Caco-2 (cell line): ENCODE results near the gene IL11. TPM values are rescaled to one million over a fixed set of nuclear protein-coding genes. Genes with fewer than 3 reads are reported as not detected.

Experiments used
- BruUV-seq: library from RNA; stranded (reverse); fragments of 400-500 nt; replicated peaks from 2 replicates; lab custom pipeline; 2021; lab: Mats Ljungman, UMichigan
- CTCF ChIA-PET: fragments of 300-600 bp; sonication (Branson Sonifier 250); formaldehyde crosslinking; loops from one replicate; lab custom pipeline; 2022; ENCODE audit warnings: antibody characterized with exemption; lab: Charles Lee
- POLR2A ChIA-PET: fragments of 300-600 bp; sonication (Branson Sonifier 250); formaldehyde crosslinking; loops from one replicate; lab custom pipeline; 2022; ENCODE audit warnings: antibody characterized with exemption; lab: Charles Lee
- DNase-seq, 2 experiments: peaks; one replicate each; pipeline versions ENCODE4 v3.0.0 to v3.0.0-alpha.2; 2020 to 2022
- H3K27me3 ChIP-seq: replicated peaks from 2 replicates; pipeline ENCODE4 v1.6.0; 2011; ENCODE audit warnings: low read length; ENCODE audit not compliant: control insufficient read depth, insufficient read depth
- H3K36me3 ChIP-seq: 2 replicates; pipeline ENCODE4 v1.5.1; 2011; ENCODE audit warnings: low read length; ENCODE audit not compliant: control insufficient read depth, insufficient read depth
- H3K4me1 ChIP-seq: fragments of 250-450 bp; sonication (Bioruptor Pico); 2 replicates; pipeline ENCODE4 v1.5.1; 2020; ENCODE audit warnings: mild to moderate bottlenecking
- H3K4me3 ChIP-seq: 2 replicates; pipeline ENCODE4 v1.5.1; 2011; ENCODE audit warnings: low read depth, mild to moderate bottlenecking, control low read depth, low read length
- H3K9me3 ChIP-seq: fragments of 250-450 bp; sonication (Bioruptor Pico); 2 replicates; pipeline ENCODE4 v1.5.1; 2020; ENCODE audit warnings: mild to moderate bottlenecking, moderate library complexity
- H3K27ac Mint-ChIP-seq: one replicate; pipeline ENCODE4 v1.8.0; 2022; ENCODE audit warnings: mixed read lengths; ENCODE audit not compliant: unreplicated experiment
- H3K27me3 Mint-ChIP-seq: one replicate; pipeline ENCODE4 v1.8.0; 2022; ENCODE audit warnings: mixed read lengths; ENCODE audit not compliant: insufficient read depth, unreplicated experiment
- H3K36me3 Mint-ChIP-seq: one replicate; pipeline ENCODE4 v1.8.0; 2022; ENCODE audit warnings: mild to moderate bottlenecking, mixed read lengths; ENCODE audit not compliant: insufficient read depth, unreplicated experiment
- H3K4me1 Mint-ChIP-seq: one replicate; pipeline ENCODE4 v1.8.0; 2022; ENCODE audit warnings: low read depth, mixed read lengths; ENCODE audit not compliant: unreplicated experiment
- H3K4me3 Mint-ChIP-seq: one replicate; pipeline ENCODE4 v1.8.0; 2022; ENCODE audit warnings: mild to moderate bottlenecking, moderate library complexity, mixed read lengths; ENCODE audit not compliant: unreplicated experiment
- H3K9me3 Mint-ChIP-seq: one replicate; pipeline ENCODE4 v1.8.0; 2022; ENCODE audit warnings: mixed read lengths; ENCODE audit not compliant: unreplicated experiment
- intact Hi-C: fragments of 100-400 bp; cut with micrococcal nuclease; formaldehyde crosslinking; loops from one replicate; pipeline ENCODE4 v1.10.0; 2022; ENCODE audit not compliant: unreplicated experiment
- total RNA-seq: library from RNA; stranded (reverse); gene quantifications from 2 replicates; pipeline ENCODE4 v1.2.3, GENCODE V29; 2022
- TF ChIP-seq, protein P1 (sequence below), 2 experiments: fragments of 200-600 bp in 1 of 2; IDR thresholded peaks; 1 replicate in 1 of 2; 2 replicates in 1 of 2; pipeline versions ENCODE4 v1.5.1 to v1.8.0; 2011 to 2022; ENCODE audit warnings: antibody characterized with exemption in 1 of 2, control low read depth in 1 of 2, inconsistent platforms in 1 of 2, low read depth in 1 of 2, low read length in 1 of 2, mild to moderate bottlenecking in 1 of 2, moderate library complexity in 1 of 2; ENCODE audit not compliant: insufficient read depth in 1 of 2, severe bottlenecking in 1 of 2, unreplicated experiment in 1 of 2

IL11 gene
- total RNA-seq, 1 experiment from 2014 or later = 0.70 TPM

GRCh38 chr19:55383279-55384130 lies 13.2 kb upstream of the IL11 start:
- intact Hi-C loops = loop anchor here (2.0 to 10.0 kb wide), 3 partner anchors 91 to 251 kb away; no protein-coding TSS in a partner anchor
- POLR2A ChIA-PET = interaction anchor here (0.6 to 2.4 kb wide), 13 partner anchors 10 to 216 kb away, joined by 3 to 28 read pairs (median 4); partner anchors contain the start of genes FIZ1, HSPBP1, ISOC2 and KMT5C

GRCh38 chr19:55382522-55383054 lies 12.3 kb upstream of the IL11 start:
- no peak for DNase-seq
- no TSS peak for BruUV-seq

More at GRCh38 chr19:55383279-55384130, 13.2 kb upstream of the IL11 start:
- CTCF ChIA-PET = interaction anchor here (0.5 to 2.4 kb wide), 14 partner anchors 14 to 1984 kb away, joined by 3 to 29 read pairs (median 4); partner anchors contain the start of genes KMT5C, PPP1R12C, PTPRH and ZNF784
- TSS peak; percentile 36 for BruUV-seq
- Mint-ChIP-seq H3K9me3 (no peaks in the 10 kb centered on the region), H3K27ac (peak overlapping the region; percentile 89), H3K4me1 (peaks cover 18% of the 10 kb centered on the region), H3K4me3 (peak overlapping the region; percentile 93), H3K36me3 (peaks cover 42% of the 10 kb centered on the region), H3K27me3 (no peaks in the 10 kb centered on the region)
- peak overlapping the region; percentile 73 for H3K4me3 ChIP-seq
- peaks cover 28% of the 10 kb centered on the region for H3K4me1 ChIP-seq
- H3K9me3 ChIP-seq = no peaks in the 10 kb centered on the region
- TF ChIP-seq, protein P1, sequence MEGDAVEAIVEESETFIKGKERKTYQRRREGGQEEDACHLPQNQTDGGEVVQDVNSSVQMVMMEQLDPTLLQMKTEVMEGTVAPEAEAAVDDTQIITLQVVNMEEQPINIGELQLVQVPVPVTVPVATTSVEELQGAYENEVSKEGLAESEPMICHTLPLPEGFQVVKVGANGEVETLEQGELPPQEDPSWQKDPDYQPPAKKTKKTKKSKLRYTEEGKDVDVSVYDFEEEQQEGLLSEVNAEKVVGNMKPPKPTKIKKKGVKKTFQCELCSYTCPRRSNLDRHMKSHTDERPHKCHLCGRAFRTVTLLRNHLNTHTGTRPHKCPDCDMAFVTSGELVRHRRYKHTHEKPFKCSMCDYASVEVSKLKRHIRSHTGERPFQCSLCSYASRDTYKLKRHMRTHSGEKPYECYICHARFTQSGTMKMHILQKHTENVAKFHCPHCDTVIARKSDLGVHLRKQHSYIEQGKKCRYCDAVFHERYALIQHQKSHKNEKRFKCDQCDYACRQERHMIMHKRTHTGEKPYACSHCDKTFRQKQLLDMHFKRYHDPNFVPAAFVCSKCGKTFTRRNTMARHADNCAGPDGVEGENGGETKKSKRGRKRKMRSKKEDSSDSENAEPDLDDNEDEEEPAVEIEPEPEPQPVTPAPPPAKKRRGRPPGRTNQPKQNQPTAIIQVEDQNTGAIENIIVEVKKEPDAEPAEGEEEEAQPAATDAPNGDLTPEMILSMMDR (IDR thresholded peaks at IDR 0.05; ENCODE audit: insufficient read depth in 1 of 2, low read depth in 1 of 2, low read length in 1 of 2, severe bottlenecking in 1 of 2, unreplicated experiment in 1 of 2) = no peak
- no peaks in the 10 kb centered on the region for H3K27me3 ChIP-seq
- peaks cover 15% of the 10 kb centered on the region for H3K36me3 ChIP-seq
- DNase-seq = peak; percentile 84 to 86

More at GRCh38 chr19:55382522-55383054, 12.3 kb upstream of the IL11 start:
- H3K27me3 ChIP-seq = no peaks in the 10 kb centered on the region
- no peaks in the 10 kb centered on the region for H3K9me3 Mint-ChIP-seq
- intact Hi-C loops = loop anchor here (10.0 kb wide), 1 partner anchor 252 kb away; no protein-coding TSS in a partner anchor
- peak overlapping the region; percentile 89 for H3K27ac Mint-ChIP-seq
- POLR2A ChIA-PET = interaction anchor here (1.7 kb wide), 1 partner anchor 25 kb away, joined by 9 read pairs; the partner anchor contains the start of gene UBE2S
- no peaks in the 10 kb centered on the region for H3K9me3 ChIP-seq
- TF ChIP-seq, protein P1 (IDR thresholded peaks at IDR 0.05; ENCODE audit: insufficient read depth in 1 of 2, low read depth in 1 of 2, low read length in 1 of 2, severe bottlenecking in 1 of 2, unreplicated experiment in 1 of 2) = no peak
- CTCF ChIA-PET = interaction anchor here (0.5 to 2.4 kb wide), 5 partner anchors 43 to 241 kb away, joined by 4 to 18 read pairs (median 6); partner anchors contain the start of gene KMT5C
- H3K36me3 Mint-ChIP-seq = peaks cover 32% of the 10 kb centered on the region
- H3K27me3 Mint-ChIP-seq = no peaks in the 10 kb centered on the region
- H3K4me1 Mint-ChIP-seq = peaks cover 18% of the 10 kb centered on the region
- H3K36me3 ChIP-seq = peaks cover 7% of the 10 kb centered on the region
- peak overlapping the region; percentile 93 for H3K4me3 Mint-ChIP-seq
- peak overlapping the region; percentile 65 for H3K4me3 ChIP-seq
- peaks cover 19% of the 10 kb centered on the region for H3K4me1 ChIP-seq
